HepG2 (cell line): ENCODE results near the gene FGFR3. TPM values are rescaled to one million over a fixed set of nuclear protein-coding genes. Genes with fewer than 3 reads are reported as not detected.
A peak's percentile ranks its signal among the peaks of the same experiment; 100 is the strongest.

Experiments
- NONO ChIP-seq, 2 experiments: fragments of 450-650 bp in 1 of 2; sonication (generic) in 1 of 2; formaldehyde crosslinking in 1 of 2; IDR thresholded peaks in 1 of 2; conservative IDR thresholded peaks in 1 of 2; 2 replicates each; pipeline versions ENCODE4 v1.6.1 to v1.8.0; 2017 to 2022; ENCODE audit warnings: mild to moderate bottlenecking in 1 of 2, missing genetic modification reagents in 1 of 2, moderate library complexity in 1 of 2
- ONECUT2 ChIP-seq: sonication (generic); formaldehyde crosslinking; IDR thresholded peaks from 2 replicates; pipeline ENCODE4 v1.4.0; 2020; ENCODE audit warnings: missing genetic modification reagents
- POGZ ChIP-seq: sonication (generic); formaldehyde crosslinking; IDR thresholded peaks from 2 replicates; pipeline ENCODE4 v1.4.0; 2020; ENCODE audit warnings: mild to moderate bottlenecking, missing genetic modification reagents
- POLR2AphosphoS5 ChIP-seq: IDR thresholded peaks from 2 replicates; pipeline ENCODE4 v1.6.1; 2012; ENCODE audit warnings: low read depth, low read length
- RNF219 ChIP-seq: sonication (generic); formaldehyde crosslinking; IDR thresholded peaks from 2 replicates; pipeline ENCODE4 v1.5.0; 2020; ENCODE audit warnings: mild to moderate bottlenecking, missing genetic modification reagents
- SOX6 ChIP-seq, 2 experiments: fragments of 450-650 bp in 1 of 2; sonication (generic) in 1 of 2; formaldehyde crosslinking in 1 of 2; IDR thresholded peaks; 2 replicates each; pipeline versions ENCODE4 v1.4.0 to v1.6.1; 2017 to 2020; ENCODE audit warnings: antibody characterized with exemption in 1 of 2, mild to moderate bottlenecking in 1 of 2, missing genetic modification reagents in 1 of 2
- TBP ChIP-seq: sonication (generic); formaldehyde crosslinking; IDR thresholded peaks from 2 replicates; pipeline ENCODE4 v1.5.0; 2020; ENCODE audit warnings: missing genetic modification reagents
- ZFP62 ChIP-seq: sonication (generic); formaldehyde crosslinking; IDR thresholded peaks from 2 replicates; pipeline ENCODE4 v1.4.0; 2020; ENCODE audit warnings: missing genetic modification reagents
- ZKSCAN1 ChIP-seq: fragments of 150-350 bp; IDR thresholded peaks from 2 replicates; pipeline ENCODE4 v1.6.1; 2014; ENCODE audit warnings: low read length
- ZNF234 ChIP-seq: sonication (generic); formaldehyde crosslinking; conservative IDR thresholded peaks from 2 replicates; pipeline ENCODE4 v1.5.1; 2020; ENCODE audit warnings: mild to moderate bottlenecking, missing genetic modification reagents
- ZNF530 ChIP-seq: sonication (generic); formaldehyde crosslinking; IDR thresholded peaks from 2 replicates; pipeline ENCODE4 v1.5.0; 2020; ENCODE audit warnings: low read depth, mild to moderate bottlenecking, missing genetic modification reagents
- polyA plus RNA-seq, 8 experiments: library from polyadenylated mRNA; depleted of rRNA in 3 of 8; stranded (reverse) in 7 of 8; unstranded in 1 of 8; fragments of >200 nt; fragmentation: Illumina TruSeq in 4 of 8; extraction: Trizol in 4 of 8; gene quantifications; 2 replicates each; pipeline versions ENCODE4 v1.2.1 to v1.2.3, GENCODE V29; 2011 to 2016; ENCODE audit warnings: low read depth in 4 of 8, missing spikeins in 1 of 8, mixed read lengths in 1 of 8; ENCODE audit not compliant: insufficient read depth in 1 of 8
- total RNA-seq, 5 experiments: library from RNA; depleted of rRNA; stranded (reverse); fragments of >200 nt; fragmentation: Illumina TruSeq; extraction: Trizol; gene quantifications; 2 replicates each; pipeline ENCODE4 v1.2.3, GENCODE V29; 2016; ENCODE audit warnings: low read depth in 1 of 5
- TF ChIP-seq, protein P1 (sequence below): sonication (generic); formaldehyde crosslinking; IDR thresholded peaks from 2 replicates; pipeline ENCODE4 v1.5.0; 2020; ENCODE audit warnings: mild to moderate bottlenecking, missing genetic modification reagents, borderline replicate concordance
- TF ChIP-seq, protein P2 (sequence below): sonication (generic); formaldehyde crosslinking; IDR thresholded peaks from 2 replicates; pipeline ENCODE4 v1.4.0; 2020; ENCODE audit warnings: missing genetic modification reagents, mild to moderate bottlenecking, borderline replicate concordance
- TF ChIP-seq, protein P3 (sequence below): sonication (generic); formaldehyde crosslinking; IDR thresholded peaks from 2 replicates; pipeline ENCODE4 v1.5.0; 2020; ENCODE audit warnings: missing genetic modification reagents

Gene FGFR3
- total and polyA plus RNA-seq, 2 of the 13 experiments (the other 11 are each of a cell fraction or from before 2014, with no cell fraction given) = 103 to 109 TPM

DNA sequence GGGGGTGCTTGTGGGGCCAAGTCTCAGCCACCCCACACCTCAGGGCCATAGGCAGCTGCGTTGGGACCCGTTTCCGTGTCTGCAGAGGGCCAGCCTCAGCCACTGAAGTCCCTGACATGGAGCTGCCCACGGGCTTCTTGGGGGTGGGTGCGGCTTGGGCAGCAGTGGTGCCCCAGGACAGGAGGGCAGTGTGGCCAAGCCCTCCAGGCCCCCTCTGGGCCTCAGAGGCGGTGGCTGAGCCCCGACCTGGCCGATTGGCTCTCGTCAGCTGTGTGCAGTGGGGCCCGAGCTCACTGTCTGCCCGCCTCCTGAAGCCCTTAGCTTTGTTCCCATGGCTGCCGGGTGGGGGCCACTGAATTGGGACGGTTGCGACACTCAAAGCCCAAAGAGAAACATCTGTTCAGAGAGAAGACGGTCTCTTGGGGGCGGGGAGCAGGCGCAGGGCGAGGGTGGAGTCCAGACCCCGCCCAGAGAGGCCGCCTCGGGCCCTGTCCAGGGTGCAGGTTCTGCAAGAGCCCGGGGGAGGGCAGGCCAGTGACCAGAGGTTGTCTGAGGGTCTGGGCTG is 9.1 kb downstream of the FGFR3 start (continued):
- TF ChIP-seq RNF219 (CRISPR knock-in tag) (no peak), ZFP62 (CRISPR knock-in tag) (no peak), POLR2AphosphoS5 (no peak), ONECUT2 (no peak), NONO (IDR thresholded peaks at IDR 0.05) (no peak), NONO (CRISPR knock-in tag; conservative IDR thresholded peaks at IDR 0.05) (peak; percentile 77), TBP (CRISPR knock-in tag) (no peak), ZKSCAN1 (no peak), ZNF530 (CRISPR knock-in tag) (no peak), POGZ (CRISPR knock-in tag) (peak; percentile 29; the same call in 1 of the 2 replicates), SOX6 (IDR thresholded peaks at IDR 0.05) (no peak), SOX6 (CRISPR knock-in tag; IDR thresholded peaks at IDR 0.05) (peak; percentile 93), ZNF234 (no peak)
- TF ChIP-seq, protein P1, sequence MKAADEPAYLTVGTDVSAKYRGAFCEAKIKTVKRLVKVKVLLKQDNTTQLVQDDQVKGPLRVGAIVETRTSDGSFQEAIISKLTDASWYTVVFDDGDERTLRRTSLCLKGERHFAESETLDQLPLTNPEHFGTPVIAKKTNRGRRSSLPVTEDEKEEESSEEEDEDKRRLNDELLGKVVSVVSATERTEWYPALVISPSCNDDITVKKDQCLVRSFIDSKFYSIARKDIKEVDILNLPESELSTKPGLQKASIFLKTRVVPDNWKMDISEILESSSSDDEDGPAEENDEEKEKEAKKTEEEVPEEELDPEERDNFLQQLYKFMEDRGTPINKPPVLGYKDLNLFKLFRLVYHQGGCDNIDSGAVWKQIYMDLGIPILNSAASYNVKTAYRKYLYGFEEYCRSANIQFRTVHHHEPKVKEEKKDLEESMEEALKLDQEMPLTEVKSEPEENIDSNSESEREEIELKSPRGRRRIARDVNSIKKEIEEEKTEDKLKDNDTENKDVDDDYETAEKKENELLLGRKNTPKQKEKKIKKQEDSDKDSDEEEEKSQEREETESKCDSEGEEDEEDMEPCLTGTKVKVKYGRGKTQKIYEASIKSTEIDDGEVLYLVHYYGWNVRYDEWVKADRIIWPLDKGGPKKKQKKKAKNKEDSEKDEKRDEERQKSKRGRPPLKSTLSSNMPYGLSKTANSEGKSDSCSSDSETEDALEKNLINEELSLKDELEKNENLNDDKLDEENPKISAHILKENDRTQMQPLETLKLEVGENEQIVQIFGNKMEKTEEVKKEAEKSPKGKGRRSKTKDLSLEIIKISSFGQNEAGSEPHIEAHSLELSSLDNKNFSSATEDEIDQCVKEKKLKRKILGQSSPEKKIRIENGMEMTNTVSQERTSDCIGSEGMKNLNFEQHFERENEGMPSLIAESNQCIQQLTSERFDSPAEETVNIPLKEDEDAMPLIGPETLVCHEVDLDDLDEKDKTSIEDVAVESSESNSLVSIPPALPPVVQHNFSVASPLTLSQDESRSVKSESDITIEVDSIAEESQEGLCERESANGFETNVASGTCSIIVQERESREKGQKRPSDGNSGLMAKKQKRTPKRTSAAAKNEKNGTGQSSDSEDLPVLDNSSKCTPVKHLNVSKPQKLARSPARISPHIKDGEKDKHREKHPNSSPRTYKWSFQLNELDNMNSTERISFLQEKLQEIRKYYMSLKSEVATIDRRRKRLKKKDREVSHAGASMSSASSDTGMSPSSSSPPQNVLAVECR (CRISPR knock-in tag) = peak; percentile 89
- TF ChIP-seq, protein P2, sequence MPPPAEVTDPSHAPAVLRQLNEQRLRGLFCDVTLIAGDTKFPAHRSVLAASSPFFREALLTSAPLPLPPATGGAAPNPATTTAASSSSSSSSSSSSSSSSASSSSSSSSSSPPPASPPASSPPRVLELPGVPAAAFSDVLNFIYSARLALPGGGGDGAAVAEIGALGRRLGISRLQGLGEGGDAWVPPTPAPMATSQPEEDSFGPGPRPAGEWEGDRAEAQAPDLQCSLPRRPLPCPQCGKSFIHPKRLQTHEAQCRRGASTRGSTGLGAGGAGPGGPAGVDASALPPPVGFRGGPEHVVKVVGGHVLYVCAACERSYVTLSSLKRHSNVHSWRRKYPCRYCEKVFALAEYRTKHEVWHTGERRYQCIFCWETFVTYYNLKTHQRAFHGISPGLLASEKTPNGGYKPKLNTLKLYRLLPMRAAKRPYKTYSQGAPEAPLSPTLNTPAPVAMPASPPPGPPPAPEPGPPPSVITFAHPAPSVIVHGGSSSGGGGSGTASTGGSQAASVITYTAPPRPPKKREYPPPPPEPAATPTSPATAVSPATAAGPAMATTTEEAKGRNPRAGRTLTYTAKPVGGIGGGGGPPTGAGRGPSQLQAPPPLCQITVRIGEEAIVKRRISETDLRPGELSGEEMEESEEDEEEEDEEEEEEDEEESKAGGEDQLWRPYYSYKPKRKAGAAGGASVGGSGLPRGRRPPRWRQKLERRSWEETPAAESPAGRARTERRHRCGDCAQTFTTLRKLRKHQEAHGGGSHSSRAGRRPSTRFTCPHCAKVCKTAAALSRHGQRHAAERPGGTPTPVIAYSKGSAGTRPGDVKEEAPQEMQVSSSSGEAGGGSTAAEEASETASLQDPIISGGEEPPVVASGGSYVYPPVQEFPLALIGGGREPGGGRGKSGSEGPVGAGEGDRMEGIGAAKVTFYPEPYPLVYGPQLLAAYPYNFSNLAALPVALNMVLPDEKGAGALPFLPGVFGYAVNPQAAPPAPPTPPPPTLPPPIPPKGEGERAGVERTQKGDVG = no peak
- TF ChIP-seq, protein P3, sequence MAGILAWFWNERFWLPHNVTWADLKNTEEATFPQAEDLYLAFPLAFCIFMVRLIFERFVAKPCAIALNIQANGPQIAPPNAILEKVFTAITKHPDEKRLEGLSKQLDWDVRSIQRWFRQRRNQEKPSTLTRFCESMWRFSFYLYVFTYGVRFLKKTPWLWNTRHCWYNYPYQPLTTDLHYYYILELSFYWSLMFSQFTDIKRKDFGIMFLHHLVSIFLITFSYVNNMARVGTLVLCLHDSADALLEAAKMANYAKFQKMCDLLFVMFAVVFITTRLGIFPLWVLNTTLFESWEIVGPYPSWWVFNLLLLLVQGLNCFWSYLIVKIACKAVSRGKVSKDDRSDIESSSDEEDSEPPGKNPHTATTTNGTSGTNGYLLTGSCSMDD (CRISPR knock-in tag) = no peak
